Panc1 (cell line): ENCODE measurements around the gene TOP1. TPM values are rescaled to one million over a fixed set of nuclear protein-coding genes. Genes with fewer than 3 reads are reported as not detected.

ENCODE experiments used
- ATAC-seq: fragments of 200-7000 bp; cut with Tn5 transposase; 2 replicates; pipeline ENCODE4 v1.9.1; 2020; ENCODE audit warnings: mild to moderate bottlenecking, moderate library complexity
- BruUV-seq: library from RNA; stranded (reverse); fragments of 400-500 nt; replicated peaks from 2 replicates; lab custom pipeline; 2021; lab: Mats Ljungman, UMichigan
- CTCF ChIA-PET: fragments of 300-600 bp; sonication (Branson Sonifier 250); formaldehyde crosslinking; loops from one replicate; lab custom pipeline; 2022; ENCODE audit warnings: antibody characterized with exemption; lab: Charles Lee
- POLR2A ChIA-PET: fragments of 300-600 bp; sonication (Branson Sonifier 250); formaldehyde crosslinking; loops from one replicate; lab custom pipeline; 2022; ENCODE audit warnings: antibody characterized with exemption; lab: Charles Lee
- DNase-seq: peaks from one replicate; pipeline ENCODE4 v3.0.0-alpha.2; 2010; ENCODE audit warnings: low read depth, low spot score
- H3K27ac ChIP-seq: 2 replicates; pipeline ENCODE4 v1.5.1; 2011; ENCODE audit warnings: mild to moderate bottlenecking, low read length, inconsistent platforms
- H3K27me3 ChIP-seq: fragments of 200-500 bp; sonication (Bioruptor generic); 2 replicates; pipeline ENCODE4 v1.6.0; 2014; ENCODE audit warnings: low read length, inconsistent platforms; ENCODE audit not compliant: control insufficient read depth, insufficient read depth
- H3K36me3 ChIP-seq: fragments of 200-500 bp; sonication (Bioruptor generic); 2 replicates; pipeline ENCODE4 v1.5.1; 2014; ENCODE audit warnings: inconsistent platforms, mild to moderate bottlenecking, low read length, moderate library complexity; ENCODE audit not compliant: control insufficient read depth, insufficient read depth
- H3K4me1 ChIP-seq: 2 replicates; pipeline ENCODE4 v1.5.1; 2011; ENCODE audit warnings: inconsistent platforms, mild to moderate bottlenecking, low read length, moderate library complexity; ENCODE audit not compliant: control insufficient read depth, insufficient read depth
- H3K4me3 ChIP-seq, 2 experiments: 2 replicates each; pipeline ENCODE4 v1.5.1; 2011 to 2012; ENCODE audit warnings: low read depth in 2 of 2, low read length in 2 of 2, mild to moderate bottlenecking in 2 of 2, inconsistent platforms in 1 of 2, moderate library complexity in 1 of 2
- H3K9me3 ChIP-seq: fragments of 200-500 bp; sonication (Bioruptor generic); 2 replicates; pipeline ENCODE4 v1.5.1; 2014; ENCODE audit warnings: low read depth, mild to moderate bottlenecking, inconsistent platforms, low read length, moderate library complexity; ENCODE audit not compliant: control insufficient read depth, insufficient read depth
- CTCF ChIP-seq: fragments of 450-650 bp; IDR thresholded peaks from 2 replicates; pipeline ENCODE4 v1.5.1; 2017; ENCODE audit warnings: mild to moderate bottlenecking
- POLR2AphosphoS5 ChIP-seq: IDR thresholded peaks from 2 replicates; pipeline ENCODE4 v1.6.1; 2012; ENCODE audit warnings: mild to moderate bottlenecking, low read depth, low read length, moderate library complexity
- REST ChIP-seq, 2 experiments: IDR thresholded peaks; 2 replicates each; pipeline ENCODE4 v1.6.1; 2011 to 2012; ENCODE audit warnings: low read depth in 2 of 2, control low read depth in 1 of 2, low read length in 1 of 2, mild to moderate bottlenecking in 1 of 2, moderate library complexity in 1 of 2; ENCODE audit not compliant: insufficient read depth in 1 of 2
- SIN3A ChIP-seq: IDR thresholded peaks from 2 replicates; pipeline ENCODE4 v1.6.1; 2012; ENCODE audit warnings: low read depth, mild to moderate bottlenecking, low read length, moderate library complexity, borderline replicate concordance; ENCODE audit not compliant: insufficient read depth
- TCF7L2 ChIP-seq: IDR thresholded peaks from 2 replicates; pipeline ENCODE4 v1.6.1; 2011; ENCODE audit warnings: mild to moderate bottlenecking, low read depth, low read length, inconsistent platforms
- in situ Hi-C: cut with HindIII; loops from 2 replicates; pipeline ENCODE4 v1.10.0; 2016; ENCODE audit warnings: low sequenced_read_pairs, low pct_unique_long_range_greater_than_20kb
- intact Hi-C: fragments of 100-400 bp; cut with micrococcal nuclease; formaldehyde crosslinking; loops from one replicate; pipeline ENCODE4 v1.10.0; 2022; ENCODE audit not compliant: unreplicated experiment
- total RNA-seq: library from RNA; stranded (reverse); gene quantifications from one replicate; pipeline ENCODE4 v1.2.1, GENCODE V29; 2021; ENCODE audit not compliant: unreplicated experiment

TOP1 gene
- total RNA-seq, 1 experiment from 2014 or later = 65.2 TPM

- Histone ChIP-seq H3K27me3 (no peaks in the 10 kb centered on the region), H3K27ac (peak overlapping the region; percentile 94; the same call in 1 of the 2 replicates), H3K4me1 (peaks cover 46% of the 10 kb centered on the region), H3K36me3 (peaks cover 8% of the 10 kb centered on the region), H3K4me3 (peak overlapping the region; percentile 63 to 83), H3K9me3 (no peaks in the 10 kb centered on the region)
- POLR2A ChIA-PET = no interaction called here
- no peak for ATAC-seq
- no TSS peak for BruUV-seq
- intact Hi-C loops = no loop called here
- TF ChIP-seq SIN3A (no peak), TCF7L2 (no peak), CTCF (no peak), POLR2AphosphoS5 (no peak)
- DNase-seq = no peak
- CTCF ChIA-PET = no interaction called here
- in situ Hi-C loops = no loop called here
These were observed 2.6 kb downstream of the TOP1 start for GRCh38 chr20:41031243-41031619.

- TF ChIP-seq TCF7L2 (no peak), POLR2AphosphoS5 (no peak), CTCF (no peak), REST (IDR thresholded peaks at IDR 0.05; ENCODE audit: insufficient read depth in 1 of 2, low read depth in 2 of 2, low read length in 1 of 2) (no peak), SIN3A (no peak)
- ChIA-PET POLR2A (no interaction called here), CTCF (no interaction called here)
- no peaks in the 10 kb centered on the region for H3K27me3 ChIP-seq
- no peaks in the 10 kb centered on the region for H3K9me3 ChIP-seq
- BruUV-seq = no TSS peak
- no peak for DNase-seq
- no peak for ATAC-seq
- intact Hi-C loops = no loop called here
- in situ Hi-C loops = no loop called here
- H3K27ac ChIP-seq = no peak overlapping the region
- H3K4me3 ChIP-seq = peak overlapping the region in 1 of 2 experiments; percentile 43; a peak in 2 of 4 replicates
- H3K4me1 ChIP-seq = peaks cover 46% of the 10 kb centered on the region
- H3K36me3 ChIP-seq = peaks cover 8% of the 10 kb centered on the region
These were observed 3.6 kb downstream of the TOP1 start for GRCh38 chr20:41032271-41032670.
